HK-2 (cell line): ENCODE results near the gene PHLPP1.
A peak's percentile ranks its signal among the peaks of the same experiment; 100 is the strongest.
"Not testable (repeated sequence)": the region's sequence is repeated elsewhere in the genome, so short reads cannot be mapped to it uniquely, and the experiment has no call there.

Source experiments
- DNase-seq: peaks from one replicate; pipeline ENCODE4 v3.0.0-alpha.2; 2018; ENCODE audit not compliant: unreplicated experiment

The PHLPP1 gene

DNA sequence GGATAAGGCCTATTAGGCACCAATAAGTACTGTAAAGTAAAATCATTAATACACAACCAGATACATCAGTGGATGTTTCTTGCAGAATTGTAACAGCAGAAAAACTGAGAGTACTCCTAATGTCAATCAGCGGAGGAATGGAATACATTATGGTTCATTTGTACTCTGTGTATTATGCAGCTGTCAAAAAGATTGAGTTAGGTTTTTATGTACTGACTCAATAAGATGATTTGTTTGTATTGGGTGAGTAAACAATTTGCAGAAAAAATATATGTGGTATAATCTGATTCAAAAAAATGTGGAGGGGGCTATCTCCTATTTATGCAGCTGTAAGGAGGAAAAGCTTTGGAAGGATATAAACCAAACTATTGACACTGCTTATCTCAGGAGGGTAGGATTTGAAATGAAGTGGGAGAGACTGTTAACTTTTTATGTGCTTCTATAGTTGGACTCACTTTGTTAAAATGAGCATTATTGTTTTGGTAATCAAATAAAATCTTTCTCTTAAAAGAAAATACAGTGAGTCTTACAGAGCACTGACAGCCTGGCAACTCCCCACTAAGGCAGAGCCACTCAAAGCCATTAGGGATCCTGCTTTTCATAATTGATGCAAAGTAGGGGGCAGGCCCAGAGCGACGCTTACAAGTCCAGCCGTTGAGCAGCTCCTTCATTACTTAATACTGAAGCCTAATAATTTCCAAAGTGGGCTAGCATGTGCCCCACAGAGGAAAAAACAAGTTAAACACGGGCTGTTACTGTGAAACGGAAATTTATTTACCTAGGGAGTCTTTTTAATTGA lies 168.8 kb downstream of the PHLPP1 start:
- DNase-seq = no peak

- DNase-seq = no peak
Measured at GRCh38 chr18:62885804-62886203, 170.5 kb downstream of the PHLPP1 start.

DNA sequence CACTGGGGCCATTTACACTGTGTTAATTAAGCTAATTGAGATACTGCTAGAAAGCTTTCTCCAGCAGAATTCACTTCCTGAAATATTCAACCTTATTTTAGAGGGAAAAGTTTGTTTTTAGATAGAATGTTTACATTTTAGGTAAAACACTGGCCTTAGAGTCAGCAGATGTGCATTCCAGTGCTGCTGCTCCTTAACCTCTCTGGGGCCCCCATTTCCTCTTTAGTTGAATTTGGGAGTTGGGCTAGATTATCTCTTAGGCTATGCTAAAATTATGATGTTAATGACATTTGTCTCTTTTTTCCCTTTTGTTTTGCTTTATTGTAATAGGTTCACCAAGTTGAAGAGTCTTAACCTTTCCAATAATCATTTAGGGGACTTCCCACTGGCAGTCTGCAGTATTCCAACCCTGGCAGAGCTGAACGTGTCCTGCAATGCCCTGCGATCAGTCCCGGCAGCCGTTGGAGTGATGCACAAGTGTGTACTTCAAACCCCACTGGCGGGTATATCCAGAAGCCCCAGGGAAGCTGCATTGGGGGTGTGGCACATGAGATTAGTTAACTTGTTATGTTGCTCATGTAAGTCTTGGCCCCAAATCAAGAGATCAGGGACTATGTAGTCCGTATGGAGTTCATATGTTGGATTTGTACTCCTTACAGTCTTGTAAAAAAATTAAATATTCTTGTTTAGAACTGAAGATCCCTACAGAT lies 179.5 kb downstream of the PHLPP1 start:
- DNase-seq = no peak

DNA sequence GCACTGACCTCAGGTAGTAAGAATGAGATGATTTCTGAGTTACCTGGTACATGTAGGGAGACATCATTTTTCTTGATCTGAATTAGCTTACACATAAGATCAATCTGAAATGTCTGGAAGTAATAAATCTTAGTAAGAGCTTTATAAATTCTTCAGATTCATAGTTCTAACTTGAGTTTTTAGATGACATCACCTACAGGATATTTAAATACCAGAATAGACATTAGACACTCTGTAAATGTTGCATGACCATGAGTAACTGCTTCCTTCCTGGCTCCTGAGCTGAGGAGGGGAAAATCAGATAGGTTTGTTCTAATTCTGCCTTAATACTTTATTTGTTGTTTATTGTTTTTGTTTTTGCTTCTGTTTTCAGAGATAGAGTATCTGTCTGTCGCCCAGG lies 181.8 kb downstream of the PHLPP1 start:
- DNase-seq = no peak

DNA sequence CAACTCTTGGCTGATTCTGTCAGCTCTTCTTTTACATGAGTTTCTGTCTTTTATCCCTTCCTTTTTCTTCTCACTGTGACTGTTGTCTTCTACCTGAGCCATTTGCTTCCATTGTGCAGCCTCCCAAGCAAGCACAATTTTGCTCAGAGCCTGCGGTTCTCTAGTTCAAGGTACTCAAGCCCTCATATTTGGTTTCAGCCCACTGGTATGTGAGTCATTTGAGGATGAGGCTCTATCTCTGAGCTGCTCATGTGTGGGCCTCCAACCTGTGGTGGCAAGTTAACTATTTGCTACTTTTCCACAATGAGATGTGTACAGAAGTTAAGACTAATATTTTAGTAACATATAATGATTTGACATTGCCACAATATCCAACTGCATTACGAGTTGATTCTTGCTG lies 183.0 kb downstream of the PHLPP1 start:
- DNase-seq = peak; percentile 30

GRCh38 chr18:62899534-62899933 lies 184.2 kb downstream of the PHLPP1 start:
- no peak for DNase-seq

DNA sequence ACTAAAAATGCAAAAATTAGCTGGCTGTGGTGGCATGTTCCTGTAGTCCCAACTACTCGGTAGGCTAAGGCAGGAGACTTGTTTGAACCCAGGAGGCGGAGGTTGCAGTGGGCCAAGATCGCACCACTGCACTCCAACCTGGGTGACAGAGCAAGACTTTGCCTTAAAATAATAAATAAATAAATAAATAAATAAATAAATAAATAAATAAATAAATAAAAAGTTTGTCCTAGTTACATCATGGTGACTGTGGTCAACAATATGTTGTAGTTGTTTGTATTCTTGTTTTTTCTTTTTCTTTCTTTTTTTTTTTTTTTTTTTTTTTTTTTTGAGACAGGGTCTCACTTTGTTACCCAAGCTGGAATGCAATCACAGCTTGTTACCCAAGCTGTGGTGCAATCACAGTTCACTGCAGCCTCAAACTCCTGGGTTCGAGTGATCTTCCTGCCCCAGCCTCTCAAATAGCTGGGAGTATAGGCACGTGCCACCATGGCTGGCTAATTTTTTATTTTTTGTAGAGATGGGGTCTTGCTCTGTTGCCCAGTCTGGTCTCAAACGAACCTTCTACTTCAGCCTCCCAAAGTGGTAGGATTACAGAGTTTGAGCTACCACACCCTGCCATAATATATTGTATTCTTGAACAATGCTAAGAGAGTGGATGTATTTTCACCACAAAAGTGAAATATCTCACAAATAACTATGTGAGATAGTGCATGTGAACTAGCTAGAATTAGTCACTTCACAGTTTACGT lies 185.0 kb downstream of the PHLPP1 start:
- DNase-seq = no peak

DNA sequence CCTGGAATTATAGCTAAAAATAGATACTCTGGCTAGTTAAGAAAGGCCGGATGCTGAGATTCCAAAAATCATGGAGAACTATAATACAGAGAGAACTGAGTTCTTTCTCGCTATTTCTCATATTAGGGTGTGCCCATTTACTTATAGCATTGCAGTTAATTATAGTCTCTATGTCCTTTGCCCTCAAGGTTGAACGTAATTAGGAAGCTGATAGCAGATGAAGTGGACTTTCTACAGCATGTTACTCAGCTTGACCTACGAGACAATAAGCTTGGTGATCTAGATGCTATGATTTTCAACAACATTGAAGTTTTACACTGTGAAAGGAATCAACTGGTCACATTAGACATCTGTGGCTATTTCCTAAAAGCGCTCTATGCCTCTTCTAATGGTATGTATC lies 187.4 kb downstream of the PHLPP1 start:
- DNase-seq = no peak

DNA sequence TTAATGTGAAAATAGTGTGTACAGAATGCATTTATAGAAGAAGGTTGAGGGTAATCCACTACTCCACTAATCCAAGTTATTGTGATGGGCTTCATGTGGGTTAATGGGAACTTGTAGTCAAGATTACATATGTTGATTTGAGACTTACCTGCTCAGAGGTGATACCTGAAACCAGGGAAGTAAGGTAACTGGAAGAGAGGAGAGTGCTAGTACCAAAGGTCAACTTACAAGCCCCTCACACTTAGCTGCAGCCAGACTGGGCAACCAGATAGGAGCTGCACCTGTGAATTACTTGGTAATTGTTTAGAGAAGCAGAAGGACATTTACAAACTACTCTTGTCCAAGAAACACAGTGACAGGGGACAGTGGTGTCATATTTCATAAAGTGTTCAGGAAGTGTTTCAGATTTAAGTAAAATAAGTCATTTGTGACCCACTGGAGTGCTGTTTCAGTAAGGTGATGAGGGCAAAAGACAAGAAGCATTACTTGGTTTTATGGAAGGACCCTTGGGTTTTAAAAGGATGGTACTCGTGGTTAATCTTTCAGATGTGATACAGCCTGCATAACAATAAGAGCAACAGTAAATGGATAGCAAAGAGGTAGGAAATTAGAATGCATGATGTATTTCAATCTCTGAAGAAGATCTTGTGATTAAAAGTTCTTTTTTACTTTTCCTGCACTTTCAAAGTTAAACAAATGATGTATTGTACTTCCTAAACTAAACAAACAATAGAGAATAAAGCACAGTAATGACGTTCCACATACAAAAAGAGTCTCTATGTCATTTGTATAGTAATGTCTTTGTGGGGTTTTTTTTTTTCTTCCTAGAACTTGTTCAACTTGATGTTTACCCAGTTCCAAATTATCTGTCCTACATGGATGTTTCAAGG lies 189.3 kb downstream of the PHLPP1 start:
- DNase-seq = no peak

- no peak for DNase-seq
Measured at GRCh38 chr18:62912885-62913284, 197.5 kb downstream of the PHLPP1 start.

DNA sequence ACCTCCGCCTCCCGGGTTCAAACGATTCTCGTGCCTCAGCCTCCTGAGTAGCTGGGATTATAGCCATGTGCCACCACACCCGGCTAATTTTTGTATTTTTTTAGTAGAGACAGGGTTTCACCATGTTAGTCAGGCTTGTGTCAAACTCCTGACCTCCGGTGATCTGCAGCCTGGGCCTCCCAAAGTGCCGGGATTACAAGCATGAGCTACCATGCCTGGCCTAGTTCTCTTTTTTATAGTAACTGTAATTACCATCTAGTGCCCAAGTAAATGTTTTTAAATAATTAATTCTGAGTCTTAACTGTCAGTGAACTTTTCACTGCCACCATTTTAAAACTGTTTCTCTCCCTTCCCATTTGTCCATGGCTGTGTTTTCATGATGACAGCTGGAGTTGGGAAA lies 198.5 kb downstream of the PHLPP1 start:
- DNase-seq = not testable (repeated sequence)

GRCh38 chr18:62914871-62915392 lies 199.6 kb downstream of the PHLPP1 start:
- DNase-seq = no peak

DNA sequence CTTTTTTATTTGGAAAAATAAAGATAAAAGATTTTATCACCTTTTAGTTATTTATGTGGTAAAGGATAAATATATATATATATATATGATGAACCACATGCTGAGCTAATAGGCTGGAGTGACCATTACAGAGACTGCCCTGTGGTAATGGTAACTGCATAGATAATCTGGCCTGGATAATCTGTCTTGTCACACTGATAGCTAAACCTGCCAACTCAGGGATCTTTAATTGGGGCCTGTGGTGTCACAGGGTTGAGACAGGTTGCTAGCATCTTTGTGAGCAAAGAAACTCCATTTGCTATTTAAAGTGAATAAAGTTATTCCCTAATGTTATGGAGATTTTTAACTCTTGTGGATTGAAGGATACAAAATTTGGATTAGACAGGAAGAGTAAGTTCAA lies 203.0 kb downstream of the PHLPP1 start:
- no peak for DNase-seq

DNA sequence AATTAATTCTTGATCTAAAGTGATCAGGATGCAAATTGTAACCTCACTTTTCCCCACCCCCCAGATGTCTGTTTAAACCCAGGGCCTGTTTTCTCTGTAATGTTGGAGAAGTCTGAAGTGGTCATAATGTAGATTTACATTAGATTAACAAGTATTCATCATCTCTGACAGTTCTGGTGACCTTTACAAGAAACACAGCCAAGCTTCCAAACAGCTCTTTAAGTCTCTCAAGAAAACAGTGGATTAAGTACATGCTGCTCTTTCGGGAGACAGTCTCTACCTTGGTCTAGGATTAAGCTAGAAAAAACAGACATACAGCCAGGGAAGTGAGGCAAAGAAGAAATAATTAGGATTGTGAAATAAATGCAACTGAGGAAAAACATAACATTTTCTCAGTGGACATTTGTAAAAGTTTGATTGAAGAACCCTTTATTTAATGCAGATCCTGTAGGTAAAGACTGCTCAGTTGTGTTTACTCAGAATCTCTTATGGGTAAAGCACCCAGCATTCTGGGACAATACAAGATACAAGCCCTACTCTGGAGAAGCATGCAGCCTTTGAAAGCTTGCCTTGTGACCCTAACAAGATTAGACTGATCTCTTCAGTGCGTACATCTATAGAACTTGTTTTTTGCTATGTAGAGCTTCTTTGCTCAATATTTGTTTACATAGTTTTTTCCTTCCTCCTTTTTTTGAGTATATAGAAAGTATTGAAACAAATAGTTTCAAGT lies 203.9 kb downstream of the PHLPP1 start:
- DNase-seq = no peak

GRCh38 chr18:62925031-62925688 lies 209.8 kb downstream of the PHLPP1 start:
- DNase-seq = peak; percentile 8

- DNase-seq = no peak
Measured at GRCh38 chr18:62928326-62928725, 213.0 kb downstream of the PHLPP1 start.

DNA sequence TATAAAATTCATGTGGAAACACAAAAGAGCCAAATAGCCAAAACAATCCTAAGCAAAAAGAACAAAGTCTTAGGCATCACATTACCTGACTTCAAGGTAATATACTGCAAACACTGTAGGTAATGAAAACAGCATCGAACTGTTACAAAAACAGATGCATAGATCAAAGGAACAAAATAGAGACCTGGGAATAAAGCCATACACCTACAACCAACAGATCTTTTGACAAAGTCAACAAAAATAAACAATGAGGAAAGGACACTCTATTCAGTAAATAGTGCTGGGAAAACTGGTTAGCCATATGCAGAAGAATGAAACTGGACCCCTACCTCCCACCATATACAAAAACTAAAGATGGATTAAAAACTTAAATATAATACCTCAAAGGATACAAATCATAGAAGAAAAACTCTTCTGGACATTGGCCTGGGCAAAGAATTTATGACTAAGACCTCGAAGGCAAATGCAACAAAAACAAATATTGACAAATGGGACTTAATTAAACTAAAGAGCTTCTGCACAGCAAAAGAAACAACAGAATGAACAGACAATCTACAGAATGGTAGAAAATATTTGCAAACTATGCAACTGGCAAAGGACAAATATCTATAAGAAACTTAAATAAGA lies 218.0 kb downstream of the PHLPP1 start:
- no peak for DNase-seq

DNA sequence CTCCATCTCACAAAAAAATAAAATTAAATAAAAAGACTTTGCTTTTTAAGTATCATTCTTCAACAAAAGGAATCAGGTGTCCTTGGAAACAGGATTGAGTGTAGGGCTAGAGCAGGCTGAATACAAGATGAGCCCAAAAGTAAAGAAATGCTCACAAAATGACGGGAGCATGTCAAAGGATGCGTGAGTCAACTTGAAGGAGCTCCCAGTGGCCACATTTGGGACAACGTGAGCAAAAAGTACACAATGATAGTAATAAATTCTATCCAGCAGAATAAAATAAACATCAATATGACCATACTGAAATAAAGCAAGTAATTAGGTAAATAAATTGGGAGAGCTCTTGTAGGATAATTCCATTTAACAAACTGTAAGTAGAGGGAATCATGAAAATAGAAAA lies 220.7 kb downstream of the PHLPP1 start:
- no peak for DNase-seq

DNA sequence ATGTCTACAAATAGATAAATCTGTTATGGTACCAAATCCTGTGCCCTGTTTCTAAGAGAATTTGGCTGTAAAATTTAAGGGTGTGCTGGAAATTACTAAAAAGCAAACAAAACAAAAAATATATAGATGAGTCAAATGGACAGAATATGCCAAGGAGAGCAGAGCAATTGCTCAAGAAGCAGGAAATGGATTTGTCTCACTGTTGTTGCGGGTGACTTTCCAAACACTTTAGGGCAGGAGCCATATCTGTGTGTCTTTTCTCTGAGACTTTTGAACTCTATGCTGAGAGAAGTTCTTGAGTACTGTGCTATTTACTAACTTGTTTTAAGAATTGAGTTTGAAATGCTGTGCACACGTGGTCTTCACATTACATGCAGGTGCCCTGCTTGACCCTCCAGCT lies 221.7 kb downstream of the PHLPP1 start:
- no peak for DNase-seq

GRCh38 chr18:62938006-62938405 lies 222.7 kb downstream of the PHLPP1 start:
- no peak for DNase-seq
